GM19023 (cell line): ENCODE results near the gene ELFN2.

Experiments used
- ATAC-seq: cut with Tn5 transposase; IDR thresholded peaks from one replicate; pipeline ENCODE4 v1.9.1; 2021; ENCODE audit warnings: mild to moderate bottlenecking, moderate library complexity; ENCODE audit not compliant: unreplicated experiment

ELFN2 gene

DNA sequence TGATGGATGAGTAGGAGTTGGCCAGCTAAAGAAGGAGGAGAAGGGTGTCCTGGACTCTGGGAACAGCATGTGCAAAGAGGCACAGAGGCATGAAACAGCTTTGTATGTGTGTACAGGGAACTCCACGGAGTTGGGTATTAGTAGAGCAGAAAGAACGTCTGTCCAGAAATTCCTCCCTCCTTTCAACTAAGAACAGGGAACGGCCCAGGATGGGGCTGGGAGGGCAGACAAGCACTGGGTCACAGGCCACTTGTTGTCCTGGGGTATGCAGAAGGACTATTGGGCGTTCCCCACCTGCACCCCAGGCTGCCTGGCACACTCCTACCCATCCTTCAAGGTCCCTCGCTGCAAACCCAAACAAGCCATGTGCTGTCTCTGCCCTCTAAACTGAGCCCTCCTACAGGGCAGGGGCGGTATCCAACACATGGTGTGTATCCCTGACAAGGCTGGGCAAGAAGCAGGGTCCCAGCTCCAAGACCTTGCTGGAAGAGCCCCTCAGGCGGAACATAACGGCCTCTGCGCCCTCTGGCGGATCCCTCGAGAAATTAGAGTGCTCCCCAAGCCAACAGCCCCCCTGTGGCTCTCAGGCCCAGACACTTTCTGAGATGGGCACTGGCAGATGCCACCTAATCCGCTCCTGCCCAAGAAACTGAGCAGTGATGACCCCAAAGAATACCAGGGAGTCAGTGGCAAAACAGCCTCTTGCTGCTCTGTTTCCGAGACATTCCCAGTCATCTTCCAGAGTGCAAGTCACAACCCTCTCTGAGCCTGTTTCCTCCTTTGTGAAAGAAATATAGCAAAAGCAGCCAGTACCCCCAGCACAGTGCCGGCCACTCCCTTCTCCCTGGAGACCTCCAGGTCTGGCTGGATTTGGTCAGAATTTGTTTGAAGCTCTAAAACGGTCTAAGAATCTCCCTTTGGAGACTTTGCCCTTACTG lies 1.6 kb upstream of the ELFN2 start:
- ATAC-seq: no peak

DNA sequence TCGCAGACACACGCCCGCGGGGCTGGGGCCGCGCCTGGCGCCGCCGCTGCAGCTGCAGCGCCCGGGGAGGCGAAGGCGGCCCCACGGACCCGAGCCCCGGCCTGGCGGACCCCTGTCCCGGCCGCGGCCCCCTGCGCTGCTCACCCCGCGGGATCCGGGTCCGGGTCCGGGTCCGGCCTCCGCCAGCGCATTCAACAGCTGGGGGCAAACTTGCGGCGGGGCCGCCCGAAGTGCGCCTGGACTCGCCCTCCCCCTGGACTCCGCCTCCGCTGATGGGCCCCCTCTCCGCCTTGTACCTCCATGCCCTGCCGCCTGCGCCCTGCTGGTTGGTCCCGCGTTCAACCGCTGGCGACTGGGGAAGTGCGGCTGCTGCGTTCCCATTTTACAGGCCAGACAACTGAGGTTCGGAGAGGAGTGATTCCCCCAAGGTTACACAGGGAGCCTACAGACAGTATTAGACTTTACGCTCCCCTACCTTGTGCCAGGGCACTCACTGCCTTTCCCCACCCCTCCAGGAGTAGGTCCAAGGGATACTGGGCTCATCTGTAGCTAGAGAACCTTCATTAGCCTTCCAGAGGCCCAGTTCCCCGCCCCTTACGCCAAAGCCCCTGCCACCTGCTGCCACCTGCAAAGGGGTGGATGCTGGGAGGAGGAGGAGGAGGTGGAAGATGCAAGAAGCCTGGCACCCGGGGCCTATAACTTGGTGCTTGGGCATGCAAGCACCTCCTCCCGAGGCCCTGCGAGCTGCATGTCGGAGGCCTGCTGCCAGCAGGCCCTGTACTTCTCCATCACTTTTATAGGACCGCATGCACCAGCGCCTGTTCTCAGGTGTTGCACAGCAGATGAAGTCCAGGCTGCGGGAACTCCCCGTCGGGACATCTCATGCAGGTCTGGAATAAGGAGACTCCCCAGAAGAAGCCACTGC lies 694 bp upstream of the ELFN2 start:
- ATAC-seq: no peak

DNA sequence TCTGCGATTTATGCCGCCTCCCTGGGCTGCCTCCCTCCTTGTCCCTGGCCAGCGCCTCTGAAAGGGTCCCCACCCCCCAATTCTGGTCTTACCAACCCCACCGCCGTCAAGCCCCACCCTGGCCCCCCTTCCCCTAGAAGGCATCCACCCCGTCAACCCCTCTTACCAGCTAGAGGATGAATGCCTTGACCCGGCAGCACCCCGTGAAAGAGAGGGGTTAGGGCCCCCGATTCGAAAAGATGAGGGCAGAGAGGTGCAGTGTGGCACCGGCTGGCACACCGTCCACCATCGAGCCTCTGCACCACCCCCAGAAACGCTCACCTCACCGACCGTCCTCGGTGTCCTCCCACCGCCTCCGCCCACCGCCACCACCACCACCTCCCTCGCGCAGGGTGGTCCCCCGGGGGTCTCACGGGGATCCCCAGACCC lies 559 bp downstream of the ELFN2 start:
- no peak for ATAC-seq

DNA sequence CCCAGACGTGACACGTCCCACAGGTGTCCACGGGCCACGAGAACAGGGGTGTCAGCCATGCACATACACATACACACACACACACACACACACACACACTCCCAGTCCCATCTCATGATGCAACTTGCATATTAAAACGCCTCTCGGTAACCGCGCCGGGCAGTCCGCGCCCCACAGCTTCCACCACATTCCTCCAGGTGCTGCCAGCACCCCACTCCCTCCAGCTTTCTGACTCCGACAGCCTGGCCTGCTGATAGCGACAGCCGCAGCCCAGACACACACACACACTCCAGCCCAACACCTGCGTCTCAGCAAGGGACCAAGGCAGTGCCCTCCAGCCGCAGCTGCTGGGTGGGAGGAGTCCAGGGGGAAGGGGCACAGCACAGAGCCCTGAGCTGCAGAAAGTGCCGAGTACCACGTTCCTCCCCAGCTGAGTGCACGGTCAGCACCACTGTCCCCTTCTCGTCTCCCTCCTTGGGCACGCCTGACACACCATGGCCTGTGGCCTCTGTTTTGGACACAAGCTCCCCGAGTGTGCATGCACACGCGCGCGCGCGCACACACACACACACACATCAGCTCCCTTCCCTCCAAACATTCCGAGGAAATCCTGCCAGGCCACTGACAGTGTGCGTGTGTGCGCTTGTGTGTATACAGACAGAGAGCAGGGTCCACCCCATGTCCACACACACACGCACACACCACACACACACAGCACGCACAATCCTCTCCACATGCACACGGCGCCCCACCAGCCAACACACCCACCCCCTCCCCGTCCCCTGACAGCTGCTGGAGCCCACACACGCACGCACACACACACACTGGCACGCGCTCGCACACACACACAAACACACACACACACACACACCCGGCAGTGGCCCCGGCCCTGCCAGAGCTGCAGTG lies 1.2 kb downstream of the ELFN2 start:
- no peak for ATAC-seq

DNA sequence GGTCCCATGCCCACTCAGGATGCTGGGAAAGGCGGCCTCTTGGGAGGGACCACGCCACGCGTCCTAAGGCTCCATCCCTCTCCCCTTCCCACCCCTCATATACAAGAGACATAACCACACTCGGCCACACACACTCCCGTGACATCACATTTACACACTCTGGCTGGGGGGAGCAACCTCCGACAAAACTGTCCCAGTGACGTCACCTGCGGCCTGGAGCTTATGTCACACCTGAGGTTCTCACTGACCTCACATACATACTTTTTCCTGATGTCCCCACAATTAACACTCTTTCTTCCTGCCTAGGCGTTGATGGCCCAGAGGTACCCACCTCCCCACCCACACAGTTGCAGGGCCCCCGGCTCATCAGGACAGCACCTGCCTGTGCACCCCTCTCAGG lies 1.9 kb downstream of the ELFN2 start:
- ATAC-seq: no peak

DNA sequence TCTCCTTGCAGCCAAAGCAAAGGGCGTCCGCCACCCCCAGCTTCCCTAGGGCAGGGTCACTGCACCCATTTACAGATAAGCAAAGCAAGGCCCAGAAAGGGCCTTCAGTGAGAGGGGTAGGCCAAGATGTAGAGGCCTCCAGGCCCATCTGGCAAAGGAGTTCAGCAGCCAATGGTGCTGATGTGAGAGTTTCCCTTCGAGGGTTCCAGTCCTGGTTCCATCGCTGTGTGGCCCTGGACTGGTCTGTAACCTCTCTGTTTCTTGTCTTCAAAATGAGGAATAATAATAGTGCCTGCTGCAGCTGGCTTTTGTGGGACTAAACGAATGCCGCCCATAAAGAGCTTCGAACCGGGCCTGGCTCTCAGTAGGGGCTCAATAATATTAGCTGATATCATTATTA lies 4.0 kb downstream of the ELFN2 start:
- ATAC-seq: no peak

DNA sequence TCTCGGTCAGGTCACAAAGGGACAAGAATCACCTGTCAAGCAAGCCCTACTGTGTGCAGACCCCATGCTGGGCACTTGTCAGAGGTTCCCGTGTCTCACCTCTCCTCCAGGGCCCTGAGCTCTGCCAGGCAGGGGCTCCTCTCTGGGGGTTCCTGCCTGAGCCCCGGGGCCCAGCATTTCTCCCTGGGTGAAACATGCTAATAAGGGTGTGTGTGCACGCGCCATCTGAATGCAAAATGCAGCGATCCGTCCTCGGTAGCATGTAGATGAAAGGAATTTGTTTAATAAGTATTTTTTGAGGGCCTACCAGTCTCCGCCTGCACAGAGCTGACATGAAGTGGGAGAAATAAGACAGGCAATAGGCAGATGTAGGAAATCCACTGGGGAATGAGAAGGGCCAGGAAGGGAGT lies 5.8 kb downstream of the ELFN2 start:
- ATAC-seq: no peak

DNA sequence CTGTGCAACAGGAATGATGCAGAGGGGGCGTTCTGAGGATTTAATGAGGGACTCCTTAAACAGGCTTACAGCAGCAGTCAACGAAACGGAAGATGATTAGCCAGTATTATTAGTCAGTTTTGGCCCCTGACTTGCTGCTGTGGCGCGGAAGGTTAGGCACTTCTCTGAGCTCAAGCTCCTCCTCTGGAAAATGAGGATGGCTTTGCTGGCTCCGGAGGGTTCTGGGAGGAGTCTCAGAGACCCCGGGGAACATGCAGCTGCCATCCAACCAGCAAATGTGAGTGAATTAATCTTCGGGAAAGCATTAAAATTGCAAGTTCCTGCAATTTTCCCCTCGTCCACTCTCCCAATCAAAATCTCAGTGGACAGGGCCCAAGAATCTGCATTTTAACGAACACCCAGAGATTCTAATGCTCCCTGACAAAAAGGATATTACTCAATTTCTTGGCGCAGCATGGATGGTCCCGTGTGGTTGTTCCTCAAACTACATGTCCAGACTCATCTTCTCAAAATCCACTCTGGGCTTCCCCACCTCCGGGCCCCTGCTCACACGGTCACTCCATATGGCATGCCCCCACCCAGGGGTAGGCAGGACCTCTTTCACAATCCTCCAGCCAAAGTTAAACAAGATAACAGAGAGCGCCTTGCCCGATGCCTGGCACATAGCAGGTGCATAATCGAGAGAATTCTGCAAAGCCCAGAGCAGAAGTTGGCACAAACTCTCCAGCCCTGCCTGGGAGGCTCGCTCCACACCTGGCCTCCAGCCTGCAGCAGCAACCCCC lies 6.4 kb downstream of the ELFN2 start:
- ATAC-seq: no peak

DNA sequence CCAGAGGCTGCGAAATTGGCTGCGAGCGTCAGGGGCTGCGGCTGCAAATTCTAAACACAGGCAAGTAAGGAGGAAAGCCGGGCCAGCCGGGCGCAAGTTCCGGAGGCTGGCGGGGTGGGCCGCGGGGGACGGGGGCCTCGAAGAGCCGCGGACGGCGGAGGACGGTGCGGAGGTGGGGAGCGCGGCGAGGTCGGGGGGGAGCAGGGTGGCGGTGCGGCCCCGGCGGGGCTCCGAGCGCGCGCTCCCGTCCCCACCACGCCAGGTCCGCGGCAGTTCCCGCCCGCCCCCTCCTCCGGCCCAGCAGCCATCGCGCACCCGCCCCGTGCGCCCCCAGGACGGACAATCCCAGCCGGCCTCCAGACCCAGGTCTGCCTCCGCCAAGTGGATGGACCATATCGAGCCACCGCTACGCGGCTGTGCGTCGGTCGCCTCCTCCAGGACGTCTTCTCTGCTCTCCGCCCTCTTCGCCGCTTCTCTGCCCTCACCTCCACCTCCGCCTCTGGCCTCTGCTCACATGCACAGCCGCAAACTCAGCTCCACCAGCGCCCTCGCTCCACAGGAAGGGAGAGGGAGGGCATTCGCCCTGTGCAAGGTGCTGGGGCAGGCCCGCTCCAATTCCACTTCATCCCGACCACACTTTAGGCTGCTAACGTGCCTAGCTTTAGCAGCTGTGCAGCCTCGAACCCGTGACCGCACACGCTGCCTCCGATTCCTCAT lies 7.2 kb downstream of the ELFN2 start:
- ATAC-seq: no peak

DNA sequence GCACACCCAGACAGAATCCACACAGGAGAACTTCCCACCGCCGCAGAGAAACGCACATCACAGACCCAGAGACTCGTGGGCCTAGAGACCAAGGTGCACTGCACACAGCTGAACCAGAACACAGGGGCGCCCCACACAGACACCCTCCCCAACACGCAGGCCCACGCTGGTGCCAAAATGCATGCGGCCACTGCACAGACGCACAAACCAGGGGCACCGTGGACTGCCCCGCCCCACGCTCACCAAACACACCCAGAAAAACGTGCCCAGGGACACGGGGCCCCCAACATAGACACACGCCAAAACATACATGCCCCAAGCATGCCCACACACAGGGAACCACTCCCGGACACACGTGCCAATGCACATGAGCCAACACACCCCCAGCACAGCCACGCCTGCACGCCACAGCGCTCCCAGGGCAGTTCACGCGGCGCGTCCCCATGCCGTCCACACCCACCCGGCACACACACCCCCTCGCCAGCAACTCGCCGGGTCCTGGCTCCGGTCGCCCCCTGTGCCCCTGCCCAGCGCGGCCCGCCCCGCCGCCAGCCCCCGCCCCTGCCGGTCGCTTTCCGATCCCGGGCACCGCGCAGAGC lies 7.8 kb downstream of the ELFN2 start:
- no peak for ATAC-seq

DNA sequence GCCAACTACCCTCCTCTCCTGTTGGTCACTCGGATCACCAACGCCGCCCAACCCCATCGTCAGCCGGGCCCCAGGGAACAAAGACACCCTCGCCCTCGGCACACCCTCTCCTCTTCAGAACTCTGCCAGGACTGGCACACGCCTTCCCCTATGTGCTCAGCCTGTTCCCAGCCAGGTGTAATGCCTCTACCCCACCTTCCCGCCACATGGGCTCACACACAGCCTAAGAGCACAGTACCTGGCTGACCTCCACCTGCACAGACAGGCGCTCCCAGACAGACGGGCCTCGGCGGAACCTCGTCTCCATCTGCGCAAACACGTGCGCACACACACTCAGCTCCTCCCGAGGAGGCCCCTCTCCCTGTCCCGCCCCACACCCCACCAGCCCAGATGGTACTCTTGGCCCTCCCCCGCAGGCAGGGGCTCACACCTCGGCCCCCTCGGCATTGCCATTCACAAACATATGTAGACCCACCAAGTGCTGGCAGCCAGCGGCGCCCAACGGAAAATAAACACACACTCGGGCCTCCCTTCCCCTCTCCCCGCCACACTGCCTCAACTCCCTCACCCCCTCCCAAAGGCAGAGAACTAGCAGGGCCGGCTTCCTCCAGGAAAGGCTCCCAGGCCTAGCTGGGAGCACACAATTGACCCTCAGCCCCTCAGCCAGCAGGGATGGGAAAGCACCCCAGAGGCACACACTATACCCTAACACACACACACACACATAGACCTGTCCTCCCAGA lies 8.5 kb downstream of the ELFN2 start:
- no peak for ATAC-seq

DNA sequence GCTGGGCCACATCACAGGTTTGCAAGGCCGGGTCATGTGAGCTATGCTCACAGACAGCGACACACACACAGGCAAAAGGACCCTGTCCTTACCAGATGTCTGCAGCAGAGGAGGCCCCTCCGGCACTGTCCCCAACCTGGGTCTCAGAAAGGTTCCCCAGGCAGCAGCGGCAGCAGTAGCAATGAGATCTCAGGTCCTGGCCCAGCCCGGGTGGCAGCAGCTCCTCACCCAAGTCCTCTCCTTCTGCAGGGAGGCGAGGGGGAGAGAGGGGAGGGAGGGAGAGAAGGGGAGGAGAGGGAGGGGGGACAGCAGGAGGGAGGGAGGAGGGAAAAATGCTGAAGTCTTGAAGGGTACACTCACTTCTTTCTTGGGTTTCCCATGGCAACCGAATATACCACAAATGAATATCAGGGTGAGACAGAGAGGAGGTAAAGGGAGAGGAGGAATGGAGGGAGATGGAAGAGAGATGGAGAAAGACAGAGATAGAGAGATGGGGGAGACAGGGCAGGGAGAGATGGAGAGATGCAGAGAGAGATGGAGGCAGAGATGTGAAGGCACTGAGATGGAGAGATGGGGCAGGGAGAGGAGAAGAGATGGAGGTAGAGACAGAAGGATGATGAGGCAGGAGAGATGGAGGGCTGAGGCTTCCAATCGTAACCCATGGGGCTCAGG lies 9.5 kb downstream of the ELFN2 start:
- ATAC-seq: no peak

DNA sequence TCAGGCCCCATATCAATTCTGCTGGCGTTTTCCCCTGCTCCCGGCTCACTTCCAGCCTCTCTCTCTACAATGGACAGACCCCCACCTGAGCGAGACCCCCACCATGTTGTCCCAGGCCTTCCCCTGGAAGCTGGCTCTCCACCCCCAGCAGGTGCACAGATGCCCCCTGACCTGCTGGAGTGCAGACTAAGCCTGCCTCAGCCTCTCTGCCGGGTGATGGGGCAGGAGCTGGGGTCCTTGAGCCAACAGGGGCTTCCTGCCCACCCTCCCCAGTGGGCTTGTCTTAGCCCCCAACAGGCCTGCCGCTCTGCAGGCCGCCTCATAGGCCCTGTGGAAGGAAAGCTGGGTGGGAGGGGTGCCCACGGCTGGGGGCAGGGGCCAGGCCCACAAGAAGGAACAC lies 10.0 kb downstream of the ELFN2 start:
- ATAC-seq: no peak

DNA sequence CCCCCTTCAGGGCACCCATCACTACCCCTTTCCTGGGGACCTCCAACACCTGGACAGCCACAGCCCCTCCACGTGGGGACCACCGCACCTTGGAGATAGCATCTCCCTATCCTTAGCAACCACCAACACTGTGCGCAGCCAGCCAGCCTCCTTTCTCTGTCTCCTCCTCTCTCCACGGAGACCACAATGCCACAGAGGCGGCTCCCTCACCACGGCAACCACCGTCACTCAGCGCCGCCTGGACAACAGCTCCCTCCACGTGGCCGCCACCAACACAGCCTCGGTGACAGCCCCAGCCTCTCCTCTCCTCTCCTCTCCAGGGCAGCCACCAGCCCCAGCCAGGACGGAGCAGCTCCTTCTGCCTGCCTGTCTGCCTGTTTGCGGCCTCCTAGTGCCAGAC lies 10.5 kb downstream of the ELFN2 start:
- ATAC-seq: no peak

DNA sequence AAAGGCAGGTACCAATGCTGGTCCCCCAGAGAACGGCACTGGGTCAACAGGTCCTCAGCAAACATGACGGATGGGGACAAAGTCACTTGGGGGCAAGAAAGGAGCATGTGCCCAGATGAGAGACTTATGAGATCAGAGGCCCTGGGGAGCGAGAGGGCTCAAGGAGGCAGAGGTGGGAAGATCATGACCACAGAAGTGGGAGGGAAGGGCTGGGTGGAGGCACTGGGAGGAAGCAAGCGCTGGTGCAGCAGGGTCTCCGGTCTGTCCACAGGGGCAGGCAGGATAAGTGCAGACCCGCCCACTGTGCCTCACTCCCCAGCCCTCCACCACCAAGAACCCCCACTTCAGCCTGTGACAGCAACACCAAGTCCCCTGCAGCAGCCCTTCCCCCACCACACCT lies 10.9 kb downstream of the ELFN2 start:
- no peak for ATAC-seq

DNA sequence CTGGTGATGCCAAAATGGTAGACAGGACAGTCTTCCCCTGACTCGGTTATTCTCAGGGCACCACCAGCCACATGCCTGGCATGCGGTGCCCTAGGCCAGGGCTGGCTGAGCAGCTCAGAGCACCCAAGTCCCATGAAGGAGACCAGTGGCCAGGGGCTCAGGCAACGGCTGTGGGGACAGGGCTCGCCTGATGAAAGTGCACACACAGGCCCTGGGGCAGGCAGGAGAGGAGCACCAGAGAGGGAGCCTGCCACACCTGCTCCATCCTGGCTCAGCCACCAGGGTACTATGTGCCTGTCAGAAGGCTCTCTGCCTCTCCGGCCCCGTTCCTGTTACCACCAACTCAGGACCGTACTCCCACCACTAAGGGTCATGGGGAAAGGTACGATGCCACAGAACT lies 12.1 kb downstream of the ELFN2 start:
- no peak for ATAC-seq

DNA sequence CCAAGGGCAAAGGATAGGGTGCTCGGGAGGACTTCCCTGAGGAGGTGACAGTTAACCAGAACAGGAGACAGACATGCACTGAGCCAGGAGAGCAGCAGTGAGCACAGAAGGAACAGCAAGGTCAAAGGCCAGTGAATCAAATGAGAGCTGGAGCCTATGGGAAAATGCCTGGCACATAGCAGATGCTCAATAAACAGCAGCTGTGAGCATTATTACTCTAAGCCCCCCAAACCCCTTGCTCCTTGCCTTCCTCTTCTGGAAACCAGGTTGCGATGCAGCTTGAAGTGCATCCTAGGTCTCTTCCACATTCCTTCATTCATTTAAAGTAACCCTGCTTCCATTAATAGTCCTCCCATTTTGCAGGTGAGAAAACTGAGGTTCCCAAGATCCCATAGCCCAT lies 13.0 kb downstream of the ELFN2 start:
- ATAC-seq: no peak

DNA sequence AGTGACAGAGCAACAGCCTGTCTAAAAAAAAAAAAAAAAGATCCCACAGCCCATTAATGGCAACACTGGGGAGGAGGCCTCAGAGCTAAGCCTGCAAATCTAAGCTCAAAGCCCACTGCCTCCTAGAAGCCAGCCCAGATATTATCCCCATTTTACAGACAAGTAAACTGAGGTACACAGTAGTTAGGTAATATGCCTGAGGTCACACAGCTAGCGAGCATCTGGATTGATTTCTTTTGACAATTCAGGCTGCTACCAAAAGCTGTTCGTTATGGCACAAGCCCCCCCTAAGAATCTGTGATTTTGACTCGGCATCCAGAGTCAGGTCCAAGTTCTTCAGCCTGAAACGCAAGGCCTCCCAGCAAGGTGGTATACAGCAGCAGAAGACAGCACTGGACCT lies 13.7 kb downstream of the ELFN2 start:
- no peak for ATAC-seq
